ENCODE data around the gene FPR2. TPM values are rescaled to one million over a fixed set of nuclear protein-coding genes. Genes with fewer than 3 reads are reported as not detected.

Gene FPR2
- total and polyA plus RNA-seq, 9 of the 15 experiments (the other 6 are each of a cell fraction or from before 2014, with no cell fraction given) = 0.03 to 0.15 (median 0.07) TPM; not detected in 6

GRCh38 chr19:51751655-51752054, 9.3 kb upstream of the FPR2 start, which contains the start of gene FPR1:
FPR1 (minus strand) TSS chr19:51751878; CDS start chr19:51746994, 4,884 bp downstream.
- H2AFZ ChIP-seq (ENCODE audit: low read depth, low read length) = peak within 1 kb of the TSS; percentile 67; the same call in 1 of the 2 replicates
- no peaks in the 10 kb centered on the region for H4K20me1 ChIP-seq (replicated peaks; ENCODE audit: control insufficient read depth, insufficient read depth, low read length)
- ChIA-PET POLR2A (no interaction called here), CTCF (ENCODE audit: low intra/inter-chr PET ratio) (no interaction called here)
- intact Hi-C loops (cut with micrococcal nuclease) = no loop called here
- DNase-seq (ENCODE audit: extremely low read depth in 1 of 4, low spot score in 3 of 4) (no peak), ATAC-seq (no peak), FAIRE-seq (no peak)
- no TSS peak for BruUV-seq (replicated peaks)
- no peak within 1 kb of the TSS for H3K9ac ChIP-seq (ENCODE audit: insufficient read depth in 1 of 2, low read depth in 2 of 2, low read length in 2 of 2)
- TF ChIP-seq ATF3 (IDR thresholded peaks at IDR 0.05) (peak; percentile 52; the same call in 1 of the 2 replicates), ATF3 (CRISPR knock-in tag; conservative IDR thresholded peaks at IDR 0.05) (no peak), ZNF76 (CRISPR knock-in tag; IDR thresholded peaks at IDR 0.05; ENCODE audit: borderline replicate concordance) (no peak)
- H3K4me3 ChIP-seq = no peak within 1 kb of the TSS
- 13% methylated on average over 2 of the region's 2 CpGs for WGBS (ENCODE audit: insufficient coverage, low coverage, missing lambda C conversion rate)
- H3K9me3 ChIP-seq (replicated peaks; ENCODE audit: control insufficient read depth, insufficient read depth, low read depth, low read length) = no peaks in the 10 kb centered on the region
- no peak within 1 kb of the TSS for H3K4me2 ChIP-seq (ENCODE audit: insufficient read depth, low read length)
- peaks cover 0 to 9% of the 10 kb centered on the region in 2 experiments; a peak in 2 of 5 replicates for H3K4me1 ChIP-seq (replicated peaks in 1 of 2; ENCODE audit: control insufficient read depth in 2 of 2, insufficient read depth in 2 of 2, low read length in 2 of 2)
- H3K36me3 ChIP-seq (ENCODE audit: control insufficient read depth, insufficient read depth, low read length) = no peaks in the 10 kb centered on the region
- no peak within 1 kb of the TSS for H3K27ac ChIP-seq (ENCODE audit: extremely low read depth, low read depth, low read length)
- in situ Hi-C loops (cut with MboI) = no loop called here
- H3K27me3 ChIP-seq (ENCODE audit: control insufficient read depth in 2 of 2, insufficient read depth in 2 of 2, low read length in 2 of 2) = peaks cover under 1 to 5% of the 10 kb centered on the region in 2 experiments; a peak in 1 of 5 replicates
- no peaks in the 10 kb centered on the region for H3K79me2 ChIP-seq (ENCODE audit: control insufficient read depth, insufficient read depth, low read length)
- H3K9me1 ChIP-seq (ENCODE audit: control insufficient read depth, insufficient read depth, low read length) = no peaks in the 10 kb centered on the region

- Histone ChIP-seq H3K4me1 (replicated peaks in 1 of 2; ENCODE audit: control insufficient read depth in 2 of 2, insufficient read depth in 2 of 2, low read length in 2 of 2) (peaks cover 0 to 9% of the 10 kb centered on the region in 2 experiments; a peak in 2 of 5 replicates), H3K79me2 (ENCODE audit: control insufficient read depth, insufficient read depth, low read length) (no peaks in the 10 kb centered on the region), H3K9me3 (replicated peaks; ENCODE audit: control insufficient read depth, insufficient read depth, low read depth, low read length) (no peaks in the 10 kb centered on the region), H3K9ac (ENCODE audit: insufficient read depth in 1 of 2, low read depth in 2 of 2, low read length in 2 of 2) (no peak overlapping the region), H3K4me3 (no peak overlapping the region), H4K20me1 (replicated peaks; ENCODE audit: control insufficient read depth, insufficient read depth, low read length) (no peaks in the 10 kb centered on the region), H2AFZ (ENCODE audit: low read depth, low read length) (0 out of 2 replicates have a peak overlapping the region, but pooled peaks have one; percentile 14), H3K27ac (ENCODE audit: extremely low read depth, low read depth, low read length) (no peak overlapping the region), H3K4me2 (ENCODE audit: insufficient read depth, low read length) (no peak overlapping the region), H3K36me3 (ENCODE audit: control insufficient read depth, insufficient read depth, low read length) (no peaks in the 10 kb centered on the region), H3K9me1 (ENCODE audit: control insufficient read depth, insufficient read depth, low read length) (no peaks in the 10 kb centered on the region), H3K27me3 (ENCODE audit: control insufficient read depth in 2 of 2, insufficient read depth in 2 of 2, low read length in 2 of 2) (peaks cover 0 to 5% of the 10 kb centered on the region in 2 experiments; a peak in 1 of 5 replicates)
- ChIA-PET CTCF (ENCODE audit: low intra/inter-chr PET ratio) (no interaction called here), POLR2A (no interaction called here)
- intact Hi-C loops (cut with micrococcal nuclease) = no loop called here
- WGBS (ENCODE audit: insufficient coverage, low coverage, missing lambda C conversion rate) = 43% methylated on average over 6 of the region's 6 CpGs
- DNase-seq (ENCODE audit: extremely low read depth in 1 of 4, low spot score in 3 of 4) (no peak), FAIRE-seq (no peak), ATAC-seq (no peak)
- no TSS peak for BruUV-seq (replicated peaks)
- in situ Hi-C loops (cut with MboI) = no loop called here
- no peak for TF ChIP-seq PHTF2 (CRISPR knock-in tag; IDR thresholded peaks at IDR 0.05)
- TF ChIP-seq ZBTB12 (CRISPR knock-in tag; IDR thresholded peaks at IDR 0.05) = no peak
- TF ChIP-seq ZNF124 (CRISPR knock-in tag; IDR thresholded peaks at IDR 0.05) = no peak
- TF ChIP-seq TFAM (CRISPR knock-in tag; conservative IDR thresholded peaks at IDR 0.05) = no peak
- TF ChIP-seq RNF2 (IDR thresholded peaks at IDR 0.05) = no peak
- no peak for TF ChIP-seq NBN (IDR thresholded peaks at IDR 0.05; ENCODE audit: low read depth)
- TF ChIP-seq CAMTA2 (CRISPR knock-in tag; conservative IDR thresholded peaks at IDR 0.05) = no peak
These were observed 6.9 kb upstream of the FPR2 start for GRCh38 chr19:51754109-51754508.

All from K562 (cell line).